ENCODE measurements around the gene MAP1A.

DNA sequence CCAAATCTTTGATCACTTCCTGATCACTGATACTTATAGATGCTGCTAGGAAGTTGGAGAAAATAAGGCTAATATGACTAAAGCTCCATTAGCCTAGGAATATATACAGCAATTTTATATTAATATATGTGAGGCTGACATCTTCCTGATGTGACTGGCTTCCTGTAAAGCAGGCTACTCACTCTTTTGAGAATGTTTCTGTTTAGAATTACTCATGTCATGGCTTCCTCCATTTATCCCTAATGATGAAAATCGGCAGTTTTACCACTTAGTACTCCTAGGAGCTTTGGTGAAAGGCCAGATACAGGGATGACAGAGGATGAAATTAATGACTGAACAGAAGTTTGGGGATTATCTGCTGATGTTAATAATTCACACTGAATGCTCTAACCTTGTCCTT lies 3.9 kb upstream of the MAP1A start:
- TF ChIP-seq TAF1 (IDR thresholded peaks at IDR 0.05; ENCODE audit: borderline replicate concordance, insufficient read depth, low read length) (no peak), POLR2AphosphoS5 (IDR thresholded peaks at IDR 0.05; ENCODE audit: low read depth, low read length) (no peak), SIN3A (IDR thresholded peaks at IDR 0.05; ENCODE audit: borderline replicate concordance, insufficient read depth, low read length) (no peak)

Measured in PFSK-1 (cell line).